Stimulated activated CD4-positive, alpha-beta T cell treated with anti-CD3 and anti-CD28 coated beads, Interleukin-1b, Interleukin-23, amount 100 ng/mL, for 24 hours (primary cell): ENCODE data around the gene MRPL14.
"Not testable (repeated sequence)": the region's sequence is repeated elsewhere in the genome, so short reads cannot be mapped to it uniquely, and the experiment has no call there.

Experiments
- DNase-seq, 4 experiments: peaks; one replicate each; pipeline ENCODE4 v3.0.0-alpha.2; 2020; ENCODE audit warnings: low read depth in 4 of 4, low spot score in 1 of 4

The MRPL14 gene

GRCh38 chr6:44150317-44150917 lies 23.2 kb upstream of the MRPL14 start:
- DNase-seq = no peak

GRCh38 chr6:44149369-44150012 lies 22.2 kb upstream of the MRPL14 start:
- DNase-seq = no peak

- DNase-seq = no peak
Measured at GRCh38 chr6:44148306-44148705, 21.1 kb upstream of the MRPL14 start.

GRCh38 chr6:44147256-44147655 lies 20.0 kb upstream of the MRPL14 start:
- no peak for DNase-seq

GRCh38 chr6:44146685-44147084 lies 19.4 kb upstream of the MRPL14 start:
- no peak for DNase-seq

- no peak for DNase-seq
Measured at GRCh38 chr6:44145839-44146238, 18.6 kb upstream of the MRPL14 start.

GRCh38 chr6:44144536-44144935 lies 17.3 kb upstream of the MRPL14 start:
- not testable (repeated sequence) for DNase-seq

- no peak for DNase-seq
Measured at GRCh38 chr6:44143731-44144130, 16.5 kb upstream of the MRPL14 start.

GRCh38 chr6:44142835-44143234 lies 15.6 kb upstream of the MRPL14 start:
- DNase-seq = no peak

GRCh38 chr6:44139351-44139743 lies 12.1 kb upstream of the MRPL14 start:
- no peak for DNase-seq

GRCh38 chr6:44138717-44139350 lies 11.6 kb upstream of the MRPL14 start:
- no peak for DNase-seq

GRCh38 chr6:44135875-44136274 lies 8.6 kb upstream of the MRPL14 start:
- no peak for DNase-seq

- DNase-seq = no peak
Measured at GRCh38 chr6:44135173-44135758, 8.0 kb upstream of the MRPL14 start.

- no peak for DNase-seq
Measured at GRCh38 chr6:44133981-44134711, 6.9 kb upstream of the MRPL14 start.

GRCh38 chr6:44133003-44133931 lies 6.0 kb upstream of the MRPL14 start:
- no peak for DNase-seq

- DNase-seq = no peak
Measured at GRCh38 chr6:44132476-44132875, 5.2 kb upstream of the MRPL14 start.

GRCh38 chr6:44131892-44132291 lies 4.6 kb upstream of the MRPL14 start:
- DNase-seq = no peak

- no peak for DNase-seq
Measured at GRCh38 chr6:44129841-44130322, 2.6 kb upstream of the MRPL14 start.

- no peak for DNase-seq
Measured at GRCh38 chr6:44128020-44128917, 1.0 kb upstream of the MRPL14 start.
